ENCODE results near the gene RNF38.

DNA sequence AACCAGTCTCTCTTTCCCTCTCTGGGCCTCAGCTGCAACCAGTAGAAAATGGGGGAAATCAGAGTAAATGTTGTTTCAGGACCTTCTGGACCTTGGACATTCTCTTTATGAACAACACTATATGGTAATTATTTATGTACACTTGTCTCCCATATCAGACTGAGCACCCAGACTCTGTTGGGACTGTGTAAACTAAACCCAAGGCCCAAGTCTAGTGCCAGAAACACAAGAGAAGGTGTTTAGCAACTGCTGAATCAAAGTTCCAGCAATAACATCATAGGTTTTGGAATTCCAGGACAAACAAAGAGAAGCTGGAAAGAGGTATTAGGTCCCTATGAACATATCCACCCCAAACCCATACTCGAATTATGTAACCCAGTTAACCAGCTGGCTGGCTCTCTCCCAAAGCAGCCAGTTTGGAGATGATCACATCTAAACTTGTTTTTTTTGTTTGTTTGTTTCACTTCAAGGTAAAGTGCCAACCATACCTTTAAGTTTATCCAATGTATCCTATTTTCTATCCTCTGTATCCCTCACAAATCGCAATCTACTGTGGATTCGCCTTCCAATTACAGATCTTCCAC, 1.9 kb upstream of the RNF38 start:
- TF ChIP-seq REST (IDR thresholded peaks at IDR 0.05; ENCODE audit: insufficient read depth in 1 of 2, low read depth in 2 of 2, low read length in 2 of 2), result no peak
- TF ChIP-seq POLR2AphosphoS5 (IDR thresholded peaks at IDR 0.05; ENCODE audit: low read depth, low read length), result no peak

All from PFSK-1 (cell line).